ENCODE results near the gene KMT2C.
A peak's percentile ranks its signal among the peaks of the same experiment; 100 is the strongest.

Gene KMT2C

GRCh38 chr7:152435384-152436110 is at the start of gene KMT2C:
Gene KMT2C, minus strand, starts transcription at chr7:152436003. Its CDS starts 217 bp downstream, at chr7:152435786.
- TF ChIP-seq CTCF (IDR thresholded peaks at IDR 0.05; ENCODE audit: borderline replicate concordance, extremely low read depth, low read length, poor library complexity, severe bottlenecking) (no peak), EZH2 (IDR thresholded peaks at IDR 0.05; ENCODE audit: borderline replicate concordance, low read depth, low read length, severe bottlenecking) (no peak)
- Histone ChIP-seq H3K27me3 (ENCODE audit: insufficient read depth, low read length, poor library complexity) (no peaks in the 10 kb centered on the region), H4K20me1 (ENCODE audit: insufficient read depth, low read length) (peaks cover 23% of the 10 kb centered on the region), H3K9ac (ENCODE audit: low read depth, low read length) (peak within 1 kb of the TSS; percentile 85), H3K4me3 (ENCODE audit: low read depth in 1 of 2, low read length in 2 of 2) (peak within 1 kb of the TSS; percentile 81 to 86), H3K4me2 (ENCODE audit: insufficient read depth, low read length) (peak within 1 kb of the TSS; percentile 72), H3K27ac (ENCODE audit: low read length) (peak within 1 kb of the TSS; percentile 89), H3K36me3 (ENCODE audit: insufficient read depth, low read length) (no peaks in the 10 kb centered on the region; the same call in 1 of the 2 replicates), H2AFZ (ENCODE audit: low read depth, low read length) (peak within 1 kb of the TSS; percentile 97), H3K79me2 (ENCODE audit: insufficient read depth, low read length) (peaks cover 51% of the 10 kb centered on the region), H3K4me1 (ENCODE audit: insufficient read depth, low read length) (peaks cover 31% of the 10 kb centered on the region), H3K9me3 (ENCODE audit: insufficient read depth, low read length, severe bottlenecking) (no peaks in the 10 kb centered on the region)
- ATAC-seq (ENCODE audit: insufficient read depth, low read depth) = peak; percentile 37
- DNase-seq = peak; percentile 62

- Histone ChIP-seq H2AFZ (ENCODE audit: low read depth, low read length) (no peak overlapping the region), H3K79me2 (ENCODE audit: insufficient read depth, low read length) (no peaks in the 10 kb centered on the region), H3K9me3 (ENCODE audit: insufficient read depth, low read length, severe bottlenecking) (no peaks in the 10 kb centered on the region), H3K4me1 (ENCODE audit: insufficient read depth, low read length) (no peaks in the 10 kb centered on the region), H3K9ac (ENCODE audit: low read depth, low read length) (no peak overlapping the region), H3K4me3 (ENCODE audit: low read depth in 1 of 2, low read length in 2 of 2) (no peak overlapping the region), H3K36me3 (ENCODE audit: insufficient read depth, low read length) (no peaks in the 10 kb centered on the region), H3K27me3 (ENCODE audit: insufficient read depth, low read length, poor library complexity) (no peaks in the 10 kb centered on the region), H3K27ac (ENCODE audit: low read length) (no peak overlapping the region), H3K4me2 (ENCODE audit: insufficient read depth, low read length) (no peak overlapping the region), H4K20me1 (ENCODE audit: insufficient read depth, low read length) (no peaks in the 10 kb centered on the region)
- no peak for DNase-seq
- TF ChIP-seq EZH2 (IDR thresholded peaks at IDR 0.05; ENCODE audit: borderline replicate concordance, low read depth, low read length, severe bottlenecking) (no peak), CTCF (IDR thresholded peaks at IDR 0.05; ENCODE audit: borderline replicate concordance, extremely low read depth, low read length, poor library complexity, severe bottlenecking) (no peak)
- no peak for ATAC-seq (ENCODE audit: insufficient read depth, low read depth)
Observed at GRCh38 chr7:152481082-152481481, 45.3 kb upstream of the KMT2C start.

GRCh38 chr7:152480664-152481063 is 44.9 kb upstream of the KMT2C start:
- no peak for TF ChIP-seq CTCF (IDR thresholded peaks at IDR 0.05; ENCODE audit: borderline replicate concordance, extremely low read depth, low read length, poor library complexity, severe bottlenecking)
- no peak for TF ChIP-seq EZH2 (IDR thresholded peaks at IDR 0.05; ENCODE audit: borderline replicate concordance, low read depth, low read length, severe bottlenecking)
- Histone ChIP-seq H4K20me1 (ENCODE audit: insufficient read depth, low read length) (no peaks in the 10 kb centered on the region), H3K9me3 (ENCODE audit: insufficient read depth, low read length, severe bottlenecking) (no peaks in the 10 kb centered on the region), H3K4me1 (ENCODE audit: insufficient read depth, low read length) (no peaks in the 10 kb centered on the region), H2AFZ (ENCODE audit: low read depth, low read length) (no peak overlapping the region), H3K9ac (ENCODE audit: low read depth, low read length) (no peak overlapping the region), H3K27me3 (ENCODE audit: insufficient read depth, low read length, poor library complexity) (no peaks in the 10 kb centered on the region), H3K36me3 (ENCODE audit: insufficient read depth, low read length) (no peaks in the 10 kb centered on the region), H3K27ac (ENCODE audit: low read length) (no peak overlapping the region), H3K79me2 (ENCODE audit: insufficient read depth, low read length) (no peaks in the 10 kb centered on the region), H3K4me3 (ENCODE audit: low read depth in 1 of 2, low read length in 2 of 2) (no peak overlapping the region), H3K4me2 (ENCODE audit: insufficient read depth, low read length) (no peak overlapping the region)
- DNase-seq (no peak), ATAC-seq (ENCODE audit: insufficient read depth, low read depth) (no peak)

Measured in DND-41 (cell line).